ENCODE data around the gene GPR146. TPM values are rescaled to one million over a fixed set of nuclear protein-coding genes. Genes with fewer than 3 reads are reported as not detected.

GPR146 gene
- total RNA-seq, 1 experiment from 2014 or later = 2.9 TPM

- ATAC-seq = peak; percentile 77
- Histone ChIP-seq H3K9me3 (ENCODE audit: control insufficient read depth, insufficient read depth, low read depth, low read length) (no peaks in the 10 kb centered on the region), H3K4me3 (ENCODE audit: low read depth in 2 of 2, low read length in 2 of 2) (peak overlapping the region in 1 of 2 experiments; percentile 36; a peak in 2 of 4 replicates), H3K4me1 (ENCODE audit: control insufficient read depth, insufficient read depth, low read length) (peaks cover 7% of the 10 kb centered on the region; the same call in 1 of the 2 replicates), H3K27me3 (ENCODE audit: control insufficient read depth, insufficient read depth, low read length) (no peaks in the 10 kb centered on the region), H3K27ac (ENCODE audit: low read length) (no peak overlapping the region), H3K36me3 (ENCODE audit: control insufficient read depth, insufficient read depth, low read length) (no peaks in the 10 kb centered on the region)
- TF ChIP-seq REST (IDR thresholded peaks at IDR 0.05; ENCODE audit: insufficient read depth in 1 of 2, low read depth in 2 of 2, low read length in 1 of 2) (no peak), POLR2AphosphoS5 (IDR thresholded peaks at IDR 0.05; ENCODE audit: low read depth, low read length) (no peak), CTCF (IDR thresholded peaks at IDR 0.05) (no peak), TCF7L2 (IDR thresholded peaks at IDR 0.05; ENCODE audit: low read depth, low read length) (no peak), SIN3A (IDR thresholded peaks at IDR 0.05; ENCODE audit: borderline replicate concordance, insufficient read depth, low read depth, low read length) (no peak)
- intact Hi-C loops (cut with micrococcal nuclease; ENCODE audit: unreplicated experiment) (no loop called here), in situ Hi-C loops (cut with HindIII; ENCODE audit: low pct_unique_long_range_greater_than_20kb, low sequenced_read_pairs) (no loop called here)
- DNase-seq (ENCODE audit: low read depth, low spot score) = no peak
- ChIA-PET CTCF (no interaction called here), POLR2A (no interaction called here)
- BruUV-seq (replicated peaks) = no TSS peak
Observed at GRCh38 chr7:1059200-1060091, 15.1 kb downstream of the GPR146 start.

- DNase-seq (ENCODE audit: low read depth, low spot score) (no peak), ATAC-seq (no peak)
- BruUV-seq (replicated peaks) = no TSS peak
- ChIA-PET CTCF (no interaction called here), POLR2A (no interaction called here)
- Histone ChIP-seq H3K27ac (ENCODE audit: low read length) (0 out of 2 replicates have a peak overlapping the region, but pooled peaks have one; percentile 48), H3K4me3 (ENCODE audit: low read depth in 2 of 2, low read length in 2 of 2) (peak overlapping the region in 1 of 2 experiments; percentile 36; a peak in 2 of 4 replicates), H3K27me3 (ENCODE audit: control insufficient read depth, insufficient read depth, low read length) (no peaks in the 10 kb centered on the region), H3K9me3 (ENCODE audit: control insufficient read depth, insufficient read depth, low read depth, low read length) (no peaks in the 10 kb centered on the region), H3K36me3 (ENCODE audit: control insufficient read depth, insufficient read depth, low read length) (no peaks in the 10 kb centered on the region), H3K4me1 (ENCODE audit: control insufficient read depth, insufficient read depth, low read length) (peaks cover 7% of the 10 kb centered on the region; the same call in 1 of the 2 replicates)
- intact Hi-C loops (cut with micrococcal nuclease; ENCODE audit: unreplicated experiment) = no loop called here
- TF ChIP-seq POLR2AphosphoS5 (IDR thresholded peaks at IDR 0.05; ENCODE audit: low read depth, low read length) (no peak), REST (IDR thresholded peaks at IDR 0.05; ENCODE audit: insufficient read depth in 1 of 2, low read depth in 2 of 2, low read length in 1 of 2) (no peak), SIN3A (IDR thresholded peaks at IDR 0.05; ENCODE audit: borderline replicate concordance, insufficient read depth, low read depth, low read length) (no peak), TCF7L2 (IDR thresholded peaks at IDR 0.05; ENCODE audit: low read depth, low read length) (no peak), CTCF (IDR thresholded peaks at IDR 0.05) (no peak)
- in situ Hi-C loops (cut with HindIII; ENCODE audit: low pct_unique_long_range_greater_than_20kb, low sequenced_read_pairs) = no loop called here
Observed at GRCh38 chr7:1060315-1061072, 16.1 kb downstream of the GPR146 start.

Data from Panc1 (cell line).